ENCODE results near the gene THBS4.

GRCh38 chr5:80059354-80059980 is 24.3 kb downstream of the THBS4 start:
- no peak for TF ChIP-seq POLR2AphosphoS5 (IDR thresholded peaks at IDR 0.05; ENCODE audit: borderline replicate concordance, low read depth, low read length)
- TF ChIP-seq FOXP2 (optimal IDR thresholded peaks at IDR 0.05; ENCODE audit: control extremely low read depth, extremely low read length, insufficient read depth) = no peak
